Activated CD4-positive, alpha-beta T cell treated with anti-CD3 and anti-CD28 coated beads for 48 hours (primary cell): Measurements from ENCODE around the gene SLC15A3.

ENCODE experiments used
- DNase-seq: peaks from one replicate; pipeline ENCODE4 v3.0.0-alpha.2; 2020

Gene SLC15A3

GRCh38 chr11:60974726-60975125 is 22.8 kb upstream of the SLC15A3 start:
- DNase-seq, result peak; percentile 67

- peak; percentile 53 for DNase-seq
These were observed 22.3 kb upstream of the SLC15A3 start for GRCh38 chr11:60974316-60974715.

GRCh38 chr11:60973699-60974098 is 21.7 kb upstream of the SLC15A3 start:
- peak; percentile 47 for DNase-seq

- peak; percentile 59 for DNase-seq
These were observed 20.4 kb upstream of the SLC15A3 start for GRCh38 chr11:60972182-60973030.

- peak; percentile 72 for DNase-seq
These were observed 19.5 kb upstream of the SLC15A3 start, which contains the start of gene CD6 for GRCh38 chr11:60971520-60971919. CD6 (plus strand) TSS chr11:60971680; CDS start chr11:60971866, 186 bp downstream.

GRCh38 chr11:60970890-60971289 is 18.9 kb upstream of the SLC15A3 start:
- no peak for DNase-seq

- peak; percentile 90 for DNase-seq
These were observed 18.4 kb upstream of the SLC15A3 start for GRCh38 chr11:60970369-60970774.

GRCh38 chr11:60968223-60968622 is 16.2 kb upstream of the SLC15A3 start:
- DNase-seq, result no peak

- no peak for DNase-seq
These were observed 14.9 kb upstream of the SLC15A3 start for GRCh38 chr11:60966890-60967289.

GRCh38 chr11:60964801-60965200 is 12.8 kb upstream of the SLC15A3 start:
- no peak for DNase-seq

- DNase-seq, result no peak
These were observed 8.4 kb upstream of the SLC15A3 start for GRCh38 chr11:60960405-60960804.

- DNase-seq, result no peak
These were observed 7.5 kb upstream of the SLC15A3 start for GRCh38 chr11:60959431-60959830.

GRCh38 chr11:60957188-60957587 is 5.2 kb upstream of the SLC15A3 start:
- DNase-seq, result no peak

GRCh38 chr11:60955571-60955970 is 3.6 kb upstream of the SLC15A3 start:
- no peak for DNase-seq

- DNase-seq, result no peak
These were observed 2.4 kb upstream of the SLC15A3 start for GRCh38 chr11:60954421-60954820.

- no peak for DNase-seq
These were observed 1.8 kb upstream of the SLC15A3 start for GRCh38 chr11:60953781-60954180.

GRCh38 chr11:60952742-60953170 is 780 bp upstream of the SLC15A3 start:
- DNase-seq, result no peak

GRCh38 chr11:60951606-60951903 is 421 bp downstream of the SLC15A3 start:
- DNase-seq, result no peak

- peak; percentile 44 for DNase-seq
These were observed 907 bp downstream of the SLC15A3 start for GRCh38 chr11:60950933-60951605.

- no peak for DNase-seq
These were observed 2.0 kb downstream of the SLC15A3 start for GRCh38 chr11:60950024-60950423.

- DNase-seq, result no peak
These were observed 3.7 kb downstream of the SLC15A3 start for GRCh38 chr11:60948250-60948649.

- no peak for DNase-seq
These were observed 4.3 kb downstream of the SLC15A3 start for GRCh38 chr11:60947700-60948099.

GRCh38 chr11:60946601-60947264 is 5.2 kb downstream of the SLC15A3 start:
- no peak for DNase-seq

GRCh38 chr11:60945295-60945667 is 6.7 kb downstream of the SLC15A3 start:
- no peak for DNase-seq
